Stimulated activated CD8-positive, alpha-beta memory T cell treated with anti-CD3 and anti-CD28 coated beads, Interleukin-15, amount 100 ng/mL, for 1 hour (primary cell): ENCODE measurements around the gene ITGB5.
"Not testable (repeated sequence)": the region's sequence is repeated elsewhere in the genome, so short reads cannot be mapped to it uniquely, and the experiment has no call there.

Experiments
- DNase-seq: peaks from one replicate; pipeline ENCODE4 v3.0.0-alpha.2; 2020; ENCODE audit warnings: low read depth

ITGB5 gene

DNA sequence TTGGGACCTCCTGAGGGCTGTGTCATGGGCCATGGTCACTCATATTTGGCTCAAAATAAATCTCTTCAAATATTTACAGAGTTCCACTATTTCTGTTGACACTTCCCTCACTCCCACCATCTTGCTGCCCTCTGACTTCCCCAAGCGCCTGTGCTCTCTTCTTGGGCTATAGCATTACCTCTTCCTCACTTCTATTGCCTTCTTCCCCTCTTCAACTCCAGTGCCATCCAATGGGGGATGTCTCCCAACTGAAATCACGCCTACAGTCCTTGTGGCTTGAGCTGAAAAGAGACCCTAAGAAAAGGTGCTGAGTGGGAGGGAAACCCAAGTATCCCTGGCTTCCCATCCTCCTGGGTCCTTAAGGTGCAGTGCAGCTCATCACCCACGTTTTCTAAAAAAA, 135.1 kb downstream of the ITGB5 start:
- DNase-seq = no peak

DNA sequence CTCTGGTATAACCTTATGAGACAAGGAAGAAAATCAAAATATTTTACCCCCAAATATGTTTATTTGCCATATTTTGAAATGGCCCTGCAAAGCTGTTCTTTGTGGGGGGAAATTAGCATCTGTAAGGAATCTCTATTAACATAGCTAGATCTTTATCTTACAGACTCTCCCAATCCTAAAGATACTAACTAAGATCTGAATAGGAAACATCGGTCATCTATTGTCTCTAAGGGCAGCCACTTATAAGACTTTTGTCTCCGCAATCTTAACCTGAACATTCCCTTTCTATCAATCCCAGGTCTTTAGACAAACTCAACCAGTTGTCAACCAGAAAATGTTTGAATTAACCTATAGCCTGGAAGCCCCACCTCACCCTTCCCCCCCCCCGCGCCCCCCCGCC, 135.7 kb downstream of the ITGB5 start:
- no peak for DNase-seq

DNA sequence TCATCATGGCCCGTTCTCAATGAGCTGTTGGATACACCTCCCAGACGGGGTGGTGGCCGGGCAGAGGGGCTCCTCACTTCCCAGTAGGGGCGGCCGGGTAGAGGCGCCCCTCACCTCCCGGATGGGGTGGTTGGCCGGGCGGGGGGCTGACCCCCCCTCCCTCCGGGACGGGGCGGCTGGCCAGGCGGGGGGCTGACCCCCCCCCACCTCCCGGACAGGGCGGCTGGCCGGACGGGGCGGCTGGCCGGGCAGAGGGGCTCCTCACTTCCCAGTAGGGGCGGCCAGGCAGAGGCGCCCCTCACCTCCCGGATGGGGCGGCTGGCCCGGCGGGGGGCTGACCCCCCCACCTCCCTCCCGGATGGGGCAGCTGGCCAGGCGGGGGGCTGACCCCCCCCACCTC, 137.3 kb downstream of the ITGB5 start:
- DNase-seq = not testable (repeated sequence)

DNA sequence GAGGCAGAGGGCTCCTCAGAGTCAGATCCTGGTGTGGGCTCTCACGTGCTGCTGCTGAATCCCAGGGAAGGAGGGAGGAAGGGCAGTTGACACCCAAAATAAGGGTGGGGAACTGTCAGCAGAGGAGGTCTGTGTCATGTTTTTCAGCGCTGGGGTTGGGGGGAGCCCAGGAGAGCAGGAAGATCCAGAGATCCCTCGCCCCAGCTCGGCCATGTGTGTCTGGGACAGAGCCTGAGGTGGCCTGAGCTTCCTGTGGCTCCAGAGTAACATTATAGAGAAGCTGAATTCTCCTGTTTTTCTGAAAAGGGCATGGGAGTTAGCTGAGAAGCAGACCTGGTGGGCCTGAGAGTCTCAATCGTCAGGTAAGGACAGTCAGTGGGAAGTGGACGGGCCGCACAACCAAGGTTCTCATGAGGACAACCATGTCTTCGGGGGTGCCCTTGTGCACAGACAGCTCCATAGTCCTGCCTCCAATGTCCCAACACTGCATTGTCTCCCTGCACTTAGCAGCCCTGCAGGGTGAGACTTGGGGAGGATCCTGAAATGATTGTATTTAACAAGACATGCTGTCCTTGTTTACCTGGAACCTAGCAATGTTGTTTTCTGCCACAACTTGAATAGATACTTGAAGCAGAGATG, 138.5 kb downstream of the ITGB5 start:
- DNase-seq = no peak

DNA sequence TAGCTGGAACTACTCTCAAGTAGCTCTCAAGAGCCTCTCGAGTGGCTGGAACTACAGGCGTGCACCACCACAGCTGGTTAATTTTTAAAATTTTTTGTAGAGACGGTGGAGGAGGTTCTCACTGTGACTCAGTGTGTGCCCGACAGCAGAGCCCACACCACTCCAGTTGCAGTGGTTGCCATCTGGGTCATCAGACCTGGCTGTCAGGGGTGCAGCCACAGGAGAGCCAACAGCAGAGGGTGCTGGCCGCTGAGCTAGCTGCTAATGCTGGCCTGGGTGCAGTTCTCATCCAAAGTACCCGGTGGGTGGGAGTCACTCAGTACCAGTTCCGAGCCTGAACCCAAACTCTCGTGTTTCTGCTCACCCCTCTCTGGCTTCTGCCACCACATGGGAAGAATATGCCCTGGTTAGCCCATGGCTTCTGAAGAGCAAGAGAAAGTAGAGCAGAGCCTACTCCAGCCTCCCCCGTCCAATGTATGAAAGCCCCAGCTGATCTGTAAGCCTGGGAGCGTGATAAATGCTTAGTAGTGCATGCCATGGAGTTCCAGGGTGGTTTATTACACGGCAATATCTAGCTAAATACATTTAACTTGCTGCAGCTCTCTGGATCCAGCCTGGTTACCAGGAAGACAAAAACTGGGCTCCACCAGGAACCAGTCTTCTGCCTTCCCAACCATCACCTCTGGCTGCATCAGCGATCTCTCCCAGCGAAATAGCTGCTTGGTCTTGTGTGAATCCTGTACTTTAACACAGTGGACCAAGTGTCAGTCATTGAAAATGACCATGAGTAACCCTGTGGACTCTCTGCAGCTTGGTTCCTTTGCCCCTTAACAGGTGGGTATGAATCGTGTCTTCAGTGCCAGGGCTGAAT, 139.8 kb downstream of the ITGB5 start:
- no peak for DNase-seq

DNA sequence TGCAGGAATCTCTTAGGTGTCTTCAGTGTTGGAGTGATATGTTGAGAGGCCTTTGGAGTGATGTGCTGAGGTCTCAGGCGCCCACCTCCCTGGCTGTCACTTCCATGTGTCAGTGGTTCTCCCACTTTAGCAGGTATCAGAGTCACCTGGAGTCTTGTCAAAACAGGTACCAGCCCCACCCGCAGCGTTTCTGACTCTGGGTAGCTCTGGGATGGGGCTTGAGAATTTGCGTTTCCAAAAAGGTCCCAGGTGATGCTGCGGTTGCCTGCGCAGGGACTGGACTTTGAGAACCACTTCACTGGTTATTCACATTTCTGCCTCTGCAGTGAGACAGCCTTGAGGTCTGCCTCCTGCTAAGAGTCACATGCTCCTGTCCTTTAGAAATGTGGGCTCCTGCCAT, 141.4 kb downstream of the ITGB5 start:
- DNase-seq = no peak

DNA sequence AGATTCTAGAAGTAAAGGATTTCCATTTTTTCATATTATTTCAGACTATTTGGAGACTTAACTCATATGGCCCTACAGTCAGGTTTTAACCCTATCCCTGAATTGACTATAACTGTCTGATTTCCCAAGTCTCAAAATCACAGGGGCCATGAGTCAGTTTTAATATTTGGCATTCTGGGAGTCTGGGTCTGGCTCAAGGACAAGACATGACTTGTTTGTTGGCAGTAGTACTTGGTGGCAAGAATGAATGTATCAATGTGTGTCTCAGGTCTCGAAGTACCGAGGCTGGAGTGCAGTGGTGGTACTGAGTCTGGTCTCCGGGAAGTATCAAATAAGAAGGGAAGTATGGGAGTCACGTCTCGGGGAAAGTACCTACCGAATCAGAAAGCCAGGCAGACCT, 146.1 kb downstream of the ITGB5 start:
- DNase-seq = no peak

DNA sequence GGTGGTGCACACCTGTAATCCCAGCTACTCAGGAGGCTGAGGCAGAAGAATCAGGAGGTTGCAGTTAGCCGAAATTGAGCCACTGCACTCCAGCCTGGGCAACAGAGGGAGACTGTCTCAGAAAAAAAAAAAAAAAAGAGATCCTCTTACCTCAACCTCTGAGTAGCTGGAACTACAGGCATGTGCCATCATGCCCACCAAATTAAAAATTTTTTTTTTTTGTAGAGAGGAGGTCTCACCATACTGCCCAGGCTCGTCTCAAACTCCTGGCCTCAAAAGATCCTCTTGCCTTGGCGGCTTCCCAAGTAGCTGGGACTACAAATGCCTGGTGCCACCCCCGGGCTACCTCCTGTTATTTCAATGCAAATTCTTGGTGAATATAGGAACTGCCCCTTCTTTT, 155.4 kb downstream of the ITGB5 start:
- DNase-seq = no peak

DNA sequence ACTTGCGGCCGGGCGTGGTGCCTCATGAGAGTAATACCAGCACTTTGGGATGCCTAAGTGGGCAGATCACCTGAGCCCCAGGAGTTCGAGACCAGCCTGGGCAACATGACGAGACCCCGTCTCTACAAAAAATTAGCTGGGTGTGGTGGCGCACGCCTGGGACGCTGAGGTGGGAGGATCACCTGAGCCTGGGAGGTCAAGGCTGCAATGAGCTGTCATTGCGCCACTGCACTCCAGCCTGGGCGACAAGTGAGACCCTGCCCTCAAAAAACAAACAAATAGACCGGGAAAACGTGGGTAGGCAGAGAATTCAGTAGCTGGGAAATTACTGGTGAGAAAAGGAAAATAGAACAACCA, 156.2 kb downstream of the ITGB5 start:
- no peak for DNase-seq

DNA sequence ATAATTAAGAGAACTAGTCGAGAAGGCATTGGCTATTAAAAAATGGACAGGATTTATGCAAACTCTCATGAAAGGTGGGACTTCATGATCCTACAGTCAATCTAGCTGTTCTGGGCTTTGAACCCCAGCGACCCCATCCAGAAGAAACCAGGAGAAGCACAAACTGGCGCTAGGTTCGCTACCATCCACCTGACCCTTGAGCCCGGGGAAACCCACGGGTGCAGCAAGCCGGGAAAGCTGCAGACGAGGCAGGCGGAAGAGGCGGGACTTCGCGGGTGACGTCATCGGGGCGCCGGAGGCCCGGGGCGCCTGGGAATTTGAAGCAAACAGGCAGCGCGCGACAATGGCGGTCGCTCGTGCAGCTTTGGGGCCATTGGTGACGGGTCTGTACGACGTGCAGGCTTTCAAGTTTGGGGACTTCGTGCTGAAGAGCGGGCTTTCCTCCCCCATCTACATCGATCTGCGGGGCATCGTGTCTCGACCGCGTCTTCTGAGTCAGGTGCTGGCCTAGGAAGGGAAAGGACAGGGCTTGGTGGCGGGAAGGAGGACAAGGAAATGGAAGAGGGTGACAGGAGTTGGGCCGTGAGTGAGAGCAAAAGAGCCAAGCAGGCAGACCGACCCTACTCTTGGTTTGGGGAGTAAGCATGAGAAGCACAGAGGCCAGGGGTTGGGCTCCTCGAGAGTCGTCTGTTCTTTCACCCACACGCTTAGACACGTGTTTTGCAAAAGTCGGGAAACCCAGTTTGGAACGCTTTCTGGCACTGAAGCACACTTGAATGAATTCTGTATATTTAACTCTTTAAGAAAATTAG, 156.8 kb downstream of the ITGB5 start, which contains the start of gene UMPS:
Gene UMPS (plus strand): TSS at position 324 of the 812 bp plus-strand sequence. CDS start 20 bp downstream, at position 344.
- DNase-seq = peak; percentile 91

DNA sequence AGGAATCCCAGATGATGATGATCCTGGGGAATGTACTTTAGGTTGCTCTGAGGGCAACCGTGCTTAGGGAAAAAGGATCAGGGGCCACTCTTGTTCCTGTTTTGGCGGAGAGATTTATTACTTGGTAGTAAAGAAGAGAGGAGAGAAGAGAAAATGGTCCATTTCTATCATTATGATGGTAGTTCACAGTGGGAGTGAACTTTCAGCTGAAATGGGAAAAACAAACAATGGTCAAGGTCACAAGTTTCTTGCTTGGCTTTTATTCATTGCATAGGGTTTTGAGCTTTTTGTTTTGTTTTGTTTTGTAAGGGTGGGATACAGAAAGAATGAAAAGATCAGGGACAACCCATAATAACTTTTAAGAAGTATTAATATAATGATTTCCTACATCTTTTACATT, 164.6 kb downstream of the ITGB5 start:
- DNase-seq = no peak

DNA sequence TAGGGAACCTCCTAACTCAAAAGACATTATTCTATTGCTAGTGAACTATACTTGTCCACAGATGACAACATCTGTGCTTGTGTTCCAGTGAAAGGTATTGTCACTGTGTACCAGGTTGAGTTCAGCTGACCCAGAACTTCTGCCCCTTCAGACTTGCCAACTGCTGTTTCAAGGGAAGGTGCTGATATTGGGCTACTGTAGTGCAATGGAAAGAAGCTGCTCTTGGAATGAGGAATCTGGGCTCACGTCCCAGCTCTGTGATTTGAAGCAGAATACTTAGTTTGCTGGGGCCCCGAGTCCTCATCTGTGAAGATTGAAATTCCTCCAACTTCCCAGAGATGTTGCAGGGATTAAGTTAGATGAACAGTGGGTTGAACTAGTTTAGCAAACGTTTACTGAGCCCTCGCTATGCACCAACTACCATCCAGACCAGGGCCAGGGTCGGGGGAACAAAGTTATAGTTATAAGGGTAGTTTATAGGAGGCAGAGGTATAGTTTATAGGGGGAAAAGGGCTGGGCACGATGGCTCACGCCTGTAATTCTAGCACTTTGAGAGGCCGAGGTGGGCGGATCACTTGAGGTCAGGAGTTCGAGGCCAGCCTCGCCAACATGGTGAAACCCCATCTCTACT, 172.8 kb downstream of the ITGB5 start:
- no peak for DNase-seq
